ENCODE data around the gene HSPBP1. TPM values are rescaled to one million over a fixed set of nuclear protein-coding genes. Genes with fewer than 3 reads are reported as not detected.

Gene HSPBP1
- total and polyA plus RNA-seq, 7 donors = 23.0 to 98.2 (median 34.0) TPM

DNA sequence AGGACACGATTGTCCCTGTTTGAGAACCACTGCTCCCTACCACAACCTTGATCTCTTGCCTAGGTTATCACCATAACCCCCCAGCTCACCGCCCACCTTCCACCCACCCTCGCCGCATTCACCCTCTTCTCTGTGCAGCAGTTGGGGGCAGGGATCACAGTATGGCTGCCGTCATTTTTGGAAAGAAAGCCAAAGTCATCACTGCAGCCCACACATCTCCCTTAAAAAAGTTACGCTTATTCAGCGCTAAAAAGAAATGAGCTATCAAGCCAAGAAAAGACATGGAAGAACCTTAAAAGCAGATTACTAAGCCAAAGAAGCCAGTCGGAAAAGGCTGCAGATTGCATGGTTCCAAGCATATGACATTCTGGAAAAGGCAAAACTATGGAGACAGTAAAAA lies 10.6 kb downstream of the HSPBP1 start:
- TF ChIP-seq, protein P1, sequence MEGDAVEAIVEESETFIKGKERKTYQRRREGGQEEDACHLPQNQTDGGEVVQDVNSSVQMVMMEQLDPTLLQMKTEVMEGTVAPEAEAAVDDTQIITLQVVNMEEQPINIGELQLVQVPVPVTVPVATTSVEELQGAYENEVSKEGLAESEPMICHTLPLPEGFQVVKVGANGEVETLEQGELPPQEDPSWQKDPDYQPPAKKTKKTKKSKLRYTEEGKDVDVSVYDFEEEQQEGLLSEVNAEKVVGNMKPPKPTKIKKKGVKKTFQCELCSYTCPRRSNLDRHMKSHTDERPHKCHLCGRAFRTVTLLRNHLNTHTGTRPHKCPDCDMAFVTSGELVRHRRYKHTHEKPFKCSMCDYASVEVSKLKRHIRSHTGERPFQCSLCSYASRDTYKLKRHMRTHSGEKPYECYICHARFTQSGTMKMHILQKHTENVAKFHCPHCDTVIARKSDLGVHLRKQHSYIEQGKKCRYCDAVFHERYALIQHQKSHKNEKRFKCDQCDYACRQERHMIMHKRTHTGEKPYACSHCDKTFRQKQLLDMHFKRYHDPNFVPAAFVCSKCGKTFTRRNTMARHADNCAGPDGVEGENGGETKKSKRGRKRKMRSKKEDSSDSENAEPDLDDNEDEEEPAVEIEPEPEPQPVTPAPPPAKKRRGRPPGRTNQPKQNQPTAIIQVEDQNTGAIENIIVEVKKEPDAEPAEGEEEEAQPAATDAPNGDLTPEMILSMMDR (IDR thresholded peaks at IDR 0.05) = no peak
- Histone ChIP-seq H3K4me3 (no peak overlapping the region), H3K27me3 (ENCODE audit: insufficient read depth in 3 of 3, low read length in 2 of 3) (no peaks in the 10 kb centered on the region), H3K36me3 (ENCODE audit: insufficient read depth in 1 of 2, low read depth in 1 of 2) (peaks cover 8 to 45% of the 10 kb centered on the region in 2 donors), H3K4me1 (no peaks in the 10 kb centered on the region), H3K27ac (no peak overlapping the region), H3K9me3 (no peaks in the 10 kb centered on the region)
- 90 to 94% (median 92%) methylated on average over 8 of the region's 8 CpGs for WGBS, 3 donors
- DNase-seq = no peak
- ATAC-seq = no peak
- intact Hi-C loops (cut with DNase I) = no loop called here

DNA sequence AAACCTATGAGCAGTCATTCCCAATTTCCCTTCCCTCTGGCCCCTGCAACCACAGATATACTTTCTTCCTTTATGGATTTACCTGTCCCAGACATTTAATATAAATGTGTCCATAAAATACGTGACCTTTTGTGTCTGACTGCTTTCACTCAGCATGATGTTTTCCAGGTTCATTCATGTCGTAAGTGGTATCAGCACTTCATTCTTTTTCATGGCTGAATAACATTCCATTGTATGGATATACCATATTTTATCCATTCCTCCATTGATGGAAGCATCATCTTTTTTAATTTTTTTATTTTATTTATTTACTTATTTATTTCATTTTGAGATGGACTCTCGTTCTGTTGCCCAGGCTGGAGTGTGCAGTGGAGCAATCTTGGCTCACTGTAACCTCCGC lies 13.1 kb downstream of the HSPBP1 start:
- Histone ChIP-seq H3K36me3 (ENCODE audit: insufficient read depth in 1 of 2, low read depth in 1 of 2) (peaks cover 3 to 27% of the 10 kb centered on the region in 2 donors), H3K9me3 (no peaks in the 10 kb centered on the region), H3K27ac (no peak overlapping the region), H3K4me3 (no peak overlapping the region), H3K27me3 (ENCODE audit: insufficient read depth in 3 of 3, low read length in 2 of 3) (no peaks in the 10 kb centered on the region), H3K4me1 (no peaks in the 10 kb centered on the region)
- intact Hi-C loops (cut with DNase I) = no loop called here
- DNase-seq = no peak
- WGBS, 3 donors = 96 to 99% (median 98%) methylated on average over 4 of the region's 4 CpGs
- no peak for ATAC-seq
- TF ChIP-seq, protein P1 (IDR thresholded peaks at IDR 0.05) = no peak

DNA sequence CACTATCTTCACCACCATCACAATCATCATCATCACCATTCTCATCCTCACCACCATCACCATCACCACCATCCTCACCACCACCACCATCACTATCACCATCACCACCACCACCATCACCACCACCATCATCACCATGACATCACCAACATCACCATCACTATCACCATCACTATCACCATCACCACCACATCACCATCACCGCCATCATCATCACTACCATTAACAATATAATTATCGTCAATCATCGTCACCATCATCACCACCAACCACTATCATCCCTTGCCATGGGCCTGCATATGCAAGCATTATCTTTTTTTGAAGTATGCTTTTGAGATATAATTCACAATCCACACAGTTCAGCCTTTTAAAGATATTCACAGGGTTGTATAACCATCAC lies 13.5 kb downstream of the HSPBP1 start:
- TF ChIP-seq, protein P1 (IDR thresholded peaks at IDR 0.05) = no peak
- intact Hi-C loops (cut with DNase I) = no loop called here
- ATAC-seq (no peak), DNase-seq (no peak)
- Histone ChIP-seq H3K9me3 (no peaks in the 10 kb centered on the region), H3K36me3 (ENCODE audit: insufficient read depth in 1 of 2, low read depth in 1 of 2) (peaks cover 3 to 24% of the 10 kb centered on the region in 2 donors), H3K4me3 (no peak overlapping the region), H3K27me3 (ENCODE audit: insufficient read depth in 3 of 3, low read length in 2 of 3) (no peaks in the 10 kb centered on the region), H3K27ac (no peak overlapping the region), H3K4me1 (no peaks in the 10 kb centered on the region)
- WGBS, 3 donors = 97 to 98% (median 97%) methylated on average over 3 of the region's 3 CpGs

DNA sequence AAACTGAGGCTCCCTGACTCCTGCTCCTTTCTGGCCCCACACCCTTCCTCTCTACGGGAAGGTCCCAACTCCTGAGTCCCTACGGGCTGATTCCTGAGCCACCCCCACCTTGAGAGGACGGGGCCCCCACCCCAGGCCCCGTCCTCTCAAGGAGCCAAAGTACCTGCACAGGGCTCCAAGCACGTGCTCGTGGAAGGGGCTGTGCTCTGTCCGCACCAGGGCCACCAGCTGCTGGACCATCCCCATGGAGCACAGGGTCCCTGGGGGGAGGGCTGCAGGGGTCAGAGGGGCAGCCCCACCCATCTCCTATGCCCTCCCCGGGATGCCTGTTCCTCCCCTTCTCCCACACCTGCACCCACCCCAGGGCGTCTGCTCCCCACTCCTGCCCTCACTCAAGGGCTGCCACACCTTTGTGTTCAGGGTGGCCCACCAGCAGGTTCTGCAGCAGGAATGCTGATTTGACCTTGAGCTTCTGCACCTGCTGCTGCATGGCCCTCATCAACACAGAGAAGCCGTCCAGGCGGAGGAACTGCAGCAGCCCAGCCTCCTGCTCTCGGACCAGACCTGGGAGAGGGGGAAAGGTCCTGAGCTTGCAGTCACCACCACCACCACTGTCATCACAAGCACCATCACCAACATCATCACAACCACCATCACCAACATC lies 14.1 kb downstream of the HSPBP1 start:
- no peaks in the 10 kb centered on the region for H3K27me3 ChIP-seq (ENCODE audit: insufficient read depth in 3 of 3, low read length in 2 of 3)
- ATAC-seq = no peak
- TF ChIP-seq, protein P1 (IDR thresholded peaks at IDR 0.05) = no peak
- no peaks in the 10 kb centered on the region for H3K4me1 ChIP-seq
- intact Hi-C loops (cut with DNase I) = loop anchor here in 1 of 2 donors (2.0 kb wide), 1 partner anchor 13 kb away; no protein-coding TSS in a partner anchor
- peaks cover 3 to 19% of the 10 kb centered on the region in 2 donors for H3K36me3 ChIP-seq (ENCODE audit: insufficient read depth in 1 of 2, low read depth in 1 of 2)
- DNase-seq = no peak
- H3K9me3 ChIP-seq = no peaks in the 10 kb centered on the region
- WGBS, 3 donors = 95 to 97% (median 96%) methylated on average over 11 to 12 of the region's 12 CpGs
- H3K4me3 ChIP-seq = no peak overlapping the region
- no peak overlapping the region for H3K27ac ChIP-seq

DNA sequence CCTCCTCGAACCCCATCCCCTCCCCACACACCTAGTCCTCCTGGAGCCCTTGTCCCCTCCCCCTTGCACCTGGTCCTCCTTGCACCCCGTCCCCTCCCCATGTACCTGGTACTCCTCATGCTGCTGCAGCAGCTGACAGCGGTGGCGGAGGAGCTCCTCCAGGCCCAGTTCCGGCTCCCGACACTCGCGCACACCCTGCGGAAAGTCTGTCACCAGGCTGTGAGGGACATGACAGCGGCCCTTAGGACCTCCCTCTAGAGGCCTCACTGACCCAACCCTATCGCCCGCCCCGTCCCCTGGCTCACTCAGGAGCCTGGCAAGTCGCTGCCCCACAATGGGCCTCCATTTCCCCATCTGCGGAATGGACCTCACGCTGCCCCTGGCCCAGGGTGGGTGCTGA lies 14.7 kb downstream of the HSPBP1 start:
- H3K36me3 ChIP-seq (ENCODE audit: insufficient read depth in 1 of 2, low read depth in 1 of 2) = peaks cover 3 to 17% of the 10 kb centered on the region in 2 donors

More for the DNA sequence above, 14.7 kb downstream of the HSPBP1 start:
- no peak for ATAC-seq
- Histone ChIP-seq H3K9me3 (no peaks in the 10 kb centered on the region), H3K27ac (no peak overlapping the region), H3K4me3 (no peak overlapping the region), H3K4me1 (peaks cover under 1% of the 10 kb centered on the region), H3K27me3 (ENCODE audit: insufficient read depth in 3 of 3, low read length in 2 of 3) (no peaks in the 10 kb centered on the region)
- intact Hi-C loops (cut with DNase I) = loop anchor here in 1 of 2 donors (2.0 kb wide), 1 partner anchor 14 kb away; no protein-coding TSS in a partner anchor
- TF ChIP-seq, protein P1 (IDR thresholded peaks at IDR 0.05) = no peak
- DNase-seq = no peak
- WGBS, 3 donors = 88 to 94% (median 92%) methylated on average over 16 of the region's 16 CpGs
